GM23338 (cell line): ENCODE results near the gene NOXA1.

Experiments
- TF ChIP-seq, protein P1 (sequence below), 2 experiments: fragments of 200-600 bp in 1 of 2; sonication (generic) in 1 of 2; conservative IDR thresholded peaks; 2 replicates each; pipeline versions ENCODE4 v1.5.1 to v1.6.1; 2016 to 2017; ENCODE audit warnings: antibody characterized with exemption in 2 of 2, low read depth in 2 of 2, mild to moderate bottlenecking in 2 of 2, moderate library complexity in 1 of 2
- TF ChIP-seq, protein P2 (sequence below): IDR thresholded peaks from one replicate; pipeline ENCODE4 v1.6.1; 2018; ENCODE audit warnings: antibody characterized with exemption; ENCODE audit not compliant: unreplicated experiment

DNA sequence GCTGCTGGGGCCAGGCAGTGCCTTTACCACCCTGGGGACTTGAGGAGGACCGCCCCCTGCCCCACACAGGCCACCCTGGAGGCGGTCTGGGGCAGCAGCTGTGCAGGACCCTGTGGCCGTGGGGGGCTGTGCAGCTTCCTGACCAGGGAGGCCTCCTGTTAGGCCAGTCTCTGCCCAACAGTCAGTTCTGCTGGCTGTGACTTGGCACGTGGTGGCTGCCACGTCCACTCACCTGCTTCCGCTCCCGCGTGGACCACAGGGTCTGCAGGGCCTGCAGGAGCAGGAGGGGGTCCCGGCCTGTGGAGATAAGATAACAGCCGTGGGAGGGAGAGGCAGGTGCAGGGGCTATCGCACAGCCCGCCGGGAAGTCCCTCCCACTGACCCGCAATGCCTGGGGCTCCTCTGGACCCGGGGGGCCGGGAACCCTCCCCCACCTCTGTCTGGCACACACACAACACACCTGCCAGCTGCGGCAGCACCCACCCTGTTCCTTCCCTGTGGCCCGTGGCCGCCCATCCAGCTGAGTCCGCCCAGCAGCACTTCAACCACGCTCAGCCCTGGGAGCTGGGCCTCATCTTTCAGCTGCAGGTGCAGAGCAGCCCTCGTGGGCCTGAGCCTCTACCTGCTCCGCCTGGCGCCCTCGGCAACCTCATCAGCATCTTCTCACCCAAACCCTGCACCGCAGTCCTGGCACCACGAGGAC lies 40.0 kb upstream of the NOXA1 start:
- TF ChIP-seq, protein P1, sequence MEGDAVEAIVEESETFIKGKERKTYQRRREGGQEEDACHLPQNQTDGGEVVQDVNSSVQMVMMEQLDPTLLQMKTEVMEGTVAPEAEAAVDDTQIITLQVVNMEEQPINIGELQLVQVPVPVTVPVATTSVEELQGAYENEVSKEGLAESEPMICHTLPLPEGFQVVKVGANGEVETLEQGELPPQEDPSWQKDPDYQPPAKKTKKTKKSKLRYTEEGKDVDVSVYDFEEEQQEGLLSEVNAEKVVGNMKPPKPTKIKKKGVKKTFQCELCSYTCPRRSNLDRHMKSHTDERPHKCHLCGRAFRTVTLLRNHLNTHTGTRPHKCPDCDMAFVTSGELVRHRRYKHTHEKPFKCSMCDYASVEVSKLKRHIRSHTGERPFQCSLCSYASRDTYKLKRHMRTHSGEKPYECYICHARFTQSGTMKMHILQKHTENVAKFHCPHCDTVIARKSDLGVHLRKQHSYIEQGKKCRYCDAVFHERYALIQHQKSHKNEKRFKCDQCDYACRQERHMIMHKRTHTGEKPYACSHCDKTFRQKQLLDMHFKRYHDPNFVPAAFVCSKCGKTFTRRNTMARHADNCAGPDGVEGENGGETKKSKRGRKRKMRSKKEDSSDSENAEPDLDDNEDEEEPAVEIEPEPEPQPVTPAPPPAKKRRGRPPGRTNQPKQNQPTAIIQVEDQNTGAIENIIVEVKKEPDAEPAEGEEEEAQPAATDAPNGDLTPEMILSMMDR (conservative IDR thresholded peaks at IDR 0.05; ENCODE audit: low read depth in 2 of 2): no peak
- TF ChIP-seq, protein P2, sequence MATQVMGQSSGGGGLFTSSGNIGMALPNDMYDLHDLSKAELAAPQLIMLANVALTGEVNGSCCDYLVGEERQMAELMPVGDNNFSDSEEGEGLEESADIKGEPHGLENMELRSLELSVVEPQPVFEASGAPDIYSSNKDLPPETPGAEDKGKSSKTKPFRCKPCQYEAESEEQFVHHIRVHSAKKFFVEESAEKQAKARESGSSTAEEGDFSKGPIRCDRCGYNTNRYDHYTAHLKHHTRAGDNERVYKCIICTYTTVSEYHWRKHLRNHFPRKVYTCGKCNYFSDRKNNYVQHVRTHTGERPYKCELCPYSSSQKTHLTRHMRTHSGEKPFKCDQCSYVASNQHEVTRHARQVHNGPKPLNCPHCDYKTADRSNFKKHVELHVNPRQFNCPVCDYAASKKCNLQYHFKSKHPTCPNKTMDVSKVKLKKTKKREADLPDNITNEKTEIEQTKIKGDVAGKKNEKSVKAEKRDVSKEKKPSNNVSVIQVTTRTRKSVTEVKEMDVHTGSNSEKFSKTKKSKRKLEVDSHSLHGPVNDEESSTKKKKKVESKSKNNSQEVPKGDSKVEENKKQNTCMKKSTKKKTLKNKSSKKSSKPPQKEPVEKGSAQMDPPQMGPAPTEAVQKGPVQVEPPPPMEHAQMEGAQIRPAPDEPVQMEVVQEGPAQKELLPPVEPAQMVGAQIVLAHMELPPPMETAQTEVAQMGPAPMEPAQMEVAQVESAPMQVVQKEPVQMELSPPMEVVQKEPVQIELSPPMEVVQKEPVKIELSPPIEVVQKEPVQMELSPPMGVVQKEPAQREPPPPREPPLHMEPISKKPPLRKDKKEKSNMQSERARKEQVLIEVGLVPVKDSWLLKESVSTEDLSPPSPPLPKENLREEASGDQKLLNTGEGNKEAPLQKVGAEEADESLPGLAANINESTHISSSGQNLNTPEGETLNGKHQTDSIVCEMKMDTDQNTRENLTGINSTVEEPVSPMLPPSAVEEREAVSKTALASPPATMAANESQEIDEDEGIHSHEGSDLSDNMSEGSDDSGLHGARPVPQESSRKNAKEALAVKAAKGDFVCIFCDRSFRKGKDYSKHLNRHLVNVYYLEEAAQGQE: no peak
